G401 (cell line): Measurements from ENCODE around the gene ATP1A2. TPM values are rescaled to one million over a fixed set of nuclear protein-coding genes. Genes with fewer than 3 reads are reported as not detected.

Source experiments
- DNase-seq: peaks from one replicate; pipeline ENCODE4 v3.0.0-alpha.2; 2015; ENCODE audit warnings: low spot score
- in situ Hi-C: cut with HindIII; loops from 2 replicates; pipeline ENCODE4 v1.10.0; 2016; ENCODE audit warnings: low sequenced_read_pairs, mixed read lengths
- total RNA-seq: library from RNA; depleted of rRNA; stranded (reverse); fragments of >200 nt; shearing (Covaris generic); gene quantifications from 2 replicates; pipeline ENCODE4 v1.2.3, GENCODE V29; 2014

ATP1A2 gene
- total RNA-seq, 1 experiment from 2014 or later: not detected

DNA sequence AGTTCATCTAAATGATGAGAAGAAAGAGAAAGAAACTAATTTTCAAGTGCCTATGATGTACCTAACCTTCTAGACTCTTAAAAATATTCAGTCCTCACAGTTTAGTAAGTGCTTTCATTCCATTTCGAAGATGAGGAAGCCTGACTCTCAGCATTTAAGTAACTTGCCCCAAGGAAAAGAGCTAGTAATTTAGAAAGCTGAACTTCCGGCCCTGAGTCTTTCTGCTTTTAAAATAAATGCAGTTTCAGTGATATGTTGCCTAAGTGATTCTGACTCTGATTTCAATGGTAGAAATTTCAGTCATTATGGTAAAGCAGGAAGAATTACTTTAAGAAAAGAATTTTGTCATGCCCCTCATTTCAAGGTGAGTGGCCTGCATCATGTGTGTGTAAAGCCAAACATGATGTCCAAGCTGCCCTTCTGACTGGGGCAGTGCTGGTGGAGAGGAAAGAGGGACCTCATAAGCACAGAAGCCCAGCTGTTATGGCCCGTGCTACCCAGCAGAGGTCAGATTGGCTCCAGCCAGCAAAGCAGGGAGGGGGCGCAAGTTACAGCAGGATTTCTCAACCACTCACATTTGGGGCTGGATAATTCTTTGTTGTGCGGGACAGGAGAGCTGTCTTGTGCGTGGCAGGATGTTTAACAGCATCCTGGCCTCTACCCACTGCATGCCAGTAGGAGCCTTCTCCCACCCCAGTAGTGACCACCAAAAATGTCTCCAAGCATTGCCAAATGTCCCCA lies 46.6 kb downstream of the ATP1A2 start:
- peak; percentile 21 for DNase-seq
- in situ Hi-C loops: no loop called here

DNA sequence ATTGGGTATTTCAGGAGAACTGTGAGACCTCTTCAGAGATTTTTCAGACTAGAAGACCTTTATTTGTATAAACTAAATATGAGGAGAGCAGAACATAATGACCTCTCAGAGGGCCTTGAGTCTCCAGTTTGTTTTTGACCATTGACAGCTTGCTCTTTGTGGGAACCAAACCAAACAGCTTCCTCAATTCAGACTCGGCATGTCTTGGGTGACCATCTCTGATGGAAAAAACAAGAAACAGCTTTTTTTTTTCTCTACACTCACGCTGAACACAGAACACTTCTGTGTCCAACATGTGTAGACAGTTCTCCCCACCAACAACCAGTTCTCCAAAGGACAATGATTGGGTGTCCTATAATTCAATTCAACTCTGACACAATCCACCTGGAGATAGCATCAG lies 47.4 kb downstream of the ATP1A2 start:
- no peak for DNase-seq
- in situ Hi-C loops: no loop called here

DNA sequence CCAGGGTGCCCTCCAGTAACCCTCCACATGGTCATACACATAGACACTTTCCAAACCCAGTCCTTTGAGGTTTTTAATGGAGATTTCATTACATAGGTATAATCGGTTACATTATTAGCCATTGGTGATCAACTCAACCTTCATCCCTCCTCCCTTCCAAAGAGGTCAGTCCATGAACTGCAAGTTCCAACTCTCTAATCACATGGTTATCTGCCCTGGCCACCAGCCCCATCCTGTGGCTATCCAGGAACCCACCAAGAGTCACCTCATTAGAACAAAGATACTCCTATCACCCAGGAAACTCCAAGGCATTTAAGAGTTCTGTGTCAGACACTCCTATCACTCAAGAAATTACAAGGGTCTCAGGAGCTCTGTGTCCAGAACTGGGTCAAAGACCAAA lies 48.1 kb downstream of the ATP1A2 start:
- no peak for DNase-seq
- in situ Hi-C loops: no loop called here

DNA sequence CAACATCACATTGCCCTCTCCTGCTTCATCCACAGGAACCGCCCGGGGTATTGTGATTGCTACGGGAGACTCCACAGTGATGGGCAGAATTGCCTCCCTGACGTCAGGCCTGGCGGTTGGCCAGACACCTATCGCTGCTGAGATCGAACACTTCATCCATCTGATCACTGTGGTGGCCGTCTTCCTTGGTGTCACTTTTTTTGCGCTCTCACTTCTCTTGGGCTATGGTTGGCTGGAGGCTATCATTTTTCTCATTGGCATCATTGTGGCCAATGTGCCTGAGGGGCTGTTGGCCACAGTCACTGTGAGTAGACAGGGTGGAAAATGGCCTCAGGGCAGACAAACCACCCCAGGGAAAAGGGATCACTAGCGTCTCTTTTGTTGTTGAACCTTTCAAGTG lies 48.6 kb downstream of the ATP1A2 start:
- in situ Hi-C loops: no loop called here
- no peak for DNase-seq

DNA sequence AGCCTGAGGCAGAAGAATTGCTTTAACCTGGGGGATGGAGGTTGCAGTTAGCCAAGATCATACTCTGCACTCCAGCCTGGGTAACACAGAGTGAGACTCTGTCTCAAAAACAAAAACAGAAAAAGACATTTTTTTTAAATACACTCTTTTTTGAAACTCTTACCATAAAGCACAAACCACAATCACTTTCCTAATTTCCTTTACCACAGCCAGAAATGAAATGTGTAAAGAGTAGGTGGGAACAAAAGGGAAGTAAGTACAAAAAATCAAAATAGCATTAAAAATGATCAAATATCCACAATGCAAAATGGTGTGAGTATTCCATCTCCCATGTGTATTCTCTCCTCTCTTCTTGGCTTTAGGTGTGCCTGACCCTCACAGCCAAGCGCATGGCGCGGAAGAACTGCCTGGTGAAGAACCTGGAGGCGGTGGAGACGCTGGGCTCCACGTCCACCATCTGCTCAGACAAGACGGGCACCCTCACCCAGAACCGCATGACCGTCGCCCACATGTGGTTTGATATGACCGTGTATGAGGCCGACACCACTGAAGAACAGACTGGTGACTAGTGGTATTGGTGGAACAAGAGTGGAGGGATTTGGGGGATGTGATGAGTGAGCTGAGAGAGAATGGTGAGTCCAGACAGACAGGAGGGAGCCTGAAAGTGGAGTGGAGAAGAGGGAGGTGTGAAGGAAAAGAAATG lies 50.8 kb downstream of the ATP1A2 start:
- DNase-seq: no peak
- in situ Hi-C loops: no loop called here

DNA sequence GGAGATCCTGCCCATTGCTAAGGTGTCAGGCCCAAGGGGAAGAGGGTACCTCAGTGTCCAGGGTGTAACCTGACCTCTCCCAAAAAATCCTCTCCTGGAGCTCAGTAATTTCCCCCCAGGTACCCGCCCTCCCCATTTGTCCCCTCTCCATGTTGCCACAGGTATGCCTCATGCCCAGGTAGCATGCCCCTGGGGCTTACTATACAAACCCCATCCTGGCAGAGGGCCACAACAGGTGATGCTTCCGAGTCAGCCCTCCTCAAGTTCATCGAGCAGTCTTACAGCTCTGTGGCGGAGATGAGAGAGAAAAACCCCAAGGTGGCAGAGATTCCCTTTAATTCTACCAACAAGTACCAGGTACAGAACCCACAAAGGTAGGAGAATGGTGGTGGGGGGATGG lies 51.5 kb downstream of the ATP1A2 start:
- in situ Hi-C loops: no loop called here
- no peak for DNase-seq

DNA sequence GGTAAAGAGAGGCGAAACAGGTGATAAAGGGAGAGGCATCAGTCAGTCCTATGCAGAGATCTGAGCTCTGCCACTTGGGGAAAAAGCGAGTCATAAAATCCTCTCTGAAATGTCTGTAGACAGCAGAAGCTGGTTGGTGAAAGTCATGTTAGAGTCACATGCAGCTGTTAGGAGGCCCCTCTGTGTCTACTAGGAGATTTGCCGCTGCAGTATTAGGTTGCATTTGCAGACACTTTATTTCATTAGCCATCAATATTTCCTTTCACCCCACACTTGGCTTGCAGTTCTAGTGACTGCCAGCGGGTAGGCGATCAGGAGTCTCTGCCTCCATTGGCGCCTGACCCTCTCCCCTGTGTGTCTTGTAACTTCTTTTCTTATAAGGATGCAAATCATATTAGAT lies 52.0 kb downstream of the ATP1A2 start:
- in situ Hi-C loops: no loop called here
- DNase-seq: no peak

DNA sequence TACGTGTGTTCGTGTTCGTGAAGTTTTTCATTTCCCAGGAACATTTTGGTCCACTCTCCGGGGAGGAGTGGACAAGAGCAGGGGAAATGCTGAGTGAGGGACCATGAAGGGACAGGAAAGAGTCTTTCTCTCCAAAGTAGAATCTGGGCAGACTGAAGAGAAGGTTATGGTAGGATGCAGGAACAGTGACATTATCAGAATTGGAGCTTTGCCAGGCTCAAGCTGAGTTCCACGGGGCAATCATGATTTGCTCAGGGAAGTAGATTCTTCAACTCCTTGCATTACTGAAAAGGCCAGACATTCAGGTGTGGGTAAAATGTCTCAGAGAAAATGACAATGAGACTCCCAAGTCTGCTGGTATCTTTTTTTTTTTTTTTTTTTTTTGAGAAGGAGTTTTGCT lies 52.5 kb downstream of the ATP1A2 start:
- in situ Hi-C loops: no loop called here
- peak; percentile 31 for DNase-seq

DNA sequence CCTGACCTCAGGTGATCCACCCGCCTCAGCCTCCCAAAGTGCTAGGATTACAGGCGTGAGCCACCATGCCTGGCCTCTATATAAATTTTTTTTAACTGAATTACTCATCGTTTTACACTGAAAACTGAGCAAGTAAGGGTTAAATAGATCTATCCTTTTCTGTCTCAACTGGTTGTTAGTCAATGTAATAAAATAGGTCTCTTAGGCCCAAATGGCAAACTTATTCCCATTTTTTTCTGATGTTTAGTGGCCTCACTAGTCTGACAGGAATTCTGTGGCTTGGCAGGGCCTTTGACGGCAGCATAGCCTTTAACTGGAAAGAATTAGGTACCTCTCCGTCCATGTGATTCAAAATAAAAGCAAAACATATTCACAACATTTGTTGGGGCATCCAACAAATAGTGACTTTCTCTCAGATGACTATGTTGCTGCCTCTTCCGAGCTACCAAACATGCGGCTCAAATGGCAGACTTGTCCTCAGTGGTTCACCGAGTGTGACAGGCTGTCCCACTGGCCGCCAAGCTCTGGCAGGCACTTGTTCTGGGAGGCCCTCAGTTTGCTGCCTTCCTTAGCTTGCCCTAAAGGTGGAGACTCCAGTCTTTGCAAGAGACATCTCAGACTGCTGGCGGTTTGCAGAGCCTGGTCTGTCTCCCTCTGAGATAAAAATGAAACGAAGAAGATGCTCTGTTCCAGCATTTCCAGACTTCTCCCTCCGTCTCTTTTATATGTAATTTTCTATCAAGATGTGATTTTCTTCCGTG lies 53.2 kb downstream of the ATP1A2 start:
- in situ Hi-C loops: no loop called here
- peak; percentile 83 for DNase-seq

DNA sequence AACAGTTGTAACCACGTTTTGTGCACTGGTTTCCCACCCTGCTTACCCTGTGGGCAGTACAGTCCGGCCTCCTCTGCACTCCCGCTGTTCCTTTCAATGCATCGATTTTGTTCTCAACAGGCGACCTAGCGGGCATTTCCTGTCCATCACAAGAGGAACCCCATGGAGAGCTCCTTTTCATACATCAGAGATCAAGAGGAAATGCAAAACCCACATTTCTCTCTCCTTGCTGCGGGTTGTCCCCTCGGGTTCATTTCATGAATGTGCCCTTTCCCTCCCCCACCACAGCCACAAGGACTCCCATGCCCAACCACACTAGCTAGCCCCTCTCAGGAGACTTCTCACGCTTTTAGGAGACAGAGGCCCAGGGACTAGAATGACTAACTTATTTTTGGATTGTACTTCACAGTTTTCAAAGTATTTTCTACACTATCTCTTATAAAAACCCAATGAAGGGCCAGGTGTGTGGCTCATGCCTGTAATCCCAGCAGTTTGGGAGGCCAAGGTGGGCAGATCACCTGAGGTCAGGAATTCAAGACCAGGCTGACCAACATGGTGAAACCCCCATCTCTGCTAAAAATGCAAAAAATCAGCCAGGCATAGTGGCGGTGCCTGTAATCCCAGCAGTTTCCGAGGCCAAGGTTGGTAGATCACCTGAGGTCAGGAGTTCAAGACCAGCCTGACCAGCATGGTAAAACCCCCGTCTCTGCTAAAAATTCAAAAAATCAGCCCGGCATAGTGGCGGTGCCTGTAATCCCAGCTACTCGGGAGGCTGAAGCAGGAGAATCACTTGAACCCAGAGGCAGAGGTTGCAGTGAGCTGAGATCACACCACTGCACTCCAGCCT lies 54.2 kb downstream of the ATP1A2 start:
- no peak for DNase-seq
- in situ Hi-C loops: no loop called here

DNA sequence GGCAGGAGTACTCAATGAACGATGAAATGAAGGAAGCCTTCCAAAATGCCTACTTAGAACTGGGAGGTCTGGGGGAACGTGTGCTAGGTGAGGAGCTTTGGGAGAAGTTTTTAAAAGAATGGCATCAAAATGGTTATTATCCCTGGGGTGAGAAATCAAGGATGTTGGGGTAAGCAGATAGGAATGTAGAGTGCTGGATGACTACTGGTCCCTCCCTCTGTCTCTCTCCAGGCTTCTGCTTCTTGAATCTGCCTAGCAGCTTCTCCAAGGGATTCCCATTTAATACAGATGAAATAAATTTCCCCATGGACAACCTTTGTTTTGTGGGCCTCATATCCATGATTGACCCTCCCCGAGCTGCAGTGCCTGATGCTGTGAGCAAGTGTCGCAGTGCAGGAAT lies 55.8 kb downstream of the ATP1A2 start:
- no peak for DNase-seq
- in situ Hi-C loops: no loop called here

DNA sequence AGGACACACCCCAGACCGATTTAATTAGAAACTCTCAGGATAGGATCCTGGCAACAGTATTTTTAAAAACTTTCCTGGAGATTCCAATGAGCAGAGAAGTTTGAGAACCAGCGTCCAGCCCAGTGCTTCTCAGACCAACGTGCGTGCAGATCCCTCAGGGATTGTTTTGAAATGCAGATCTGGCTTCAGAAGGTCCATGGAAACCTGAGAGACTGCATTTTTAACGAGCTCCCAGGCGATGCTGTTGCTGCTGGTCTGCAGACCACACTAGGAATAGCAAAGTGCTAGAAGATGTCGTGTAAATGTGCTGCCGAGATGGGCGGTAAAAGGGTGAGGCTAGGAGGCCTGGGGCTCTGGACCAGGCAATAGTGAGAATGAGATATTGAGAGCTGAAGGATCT lies 56.4 kb downstream of the ATP1A2 start:
- no peak for DNase-seq
- in situ Hi-C loops: no loop called here

DNA sequence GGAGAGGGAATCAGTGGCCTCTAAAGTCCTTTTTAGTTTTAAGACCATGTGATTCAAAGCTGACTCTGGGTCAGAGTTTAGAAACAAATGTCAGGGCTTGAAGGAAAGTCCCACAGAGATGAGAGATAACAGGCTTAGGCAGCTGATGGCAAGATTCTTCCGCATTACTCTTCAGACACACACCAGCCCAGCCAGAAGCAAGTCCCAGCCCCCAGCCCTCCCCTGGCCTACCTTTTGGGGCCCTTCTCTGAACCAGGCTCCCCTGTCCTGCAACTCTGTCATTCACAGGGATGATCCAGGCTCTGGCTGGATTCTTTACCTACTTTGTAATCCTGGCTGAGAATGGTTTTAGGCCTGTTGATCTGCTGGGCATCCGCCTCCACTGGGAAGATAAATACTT lies 61.7 kb downstream of the ATP1A2 start:
- in situ Hi-C loops: no loop called here

DNA sequence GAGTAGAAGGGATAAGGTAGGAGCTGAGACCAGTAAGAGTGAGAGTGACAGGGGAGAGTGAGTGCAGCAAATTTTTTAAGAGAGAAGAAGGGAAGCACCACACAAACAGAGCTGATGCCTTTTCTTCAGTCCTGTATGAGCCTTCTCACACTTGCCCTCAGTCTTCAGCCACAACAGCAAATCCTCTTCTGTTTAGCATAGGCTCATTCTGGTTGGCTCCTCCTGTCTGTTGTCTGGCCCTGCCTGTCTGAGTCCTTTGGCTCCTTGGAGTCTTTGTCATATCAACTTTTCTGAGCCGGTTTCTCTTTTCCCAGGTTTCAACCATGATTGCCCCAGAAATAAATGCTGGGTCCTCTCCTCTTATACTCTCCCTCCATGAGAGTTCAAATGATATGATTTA lies 62.1 kb downstream of the ATP1A2 start:
- no peak for DNase-seq
- in situ Hi-C loops: no loop called here

More for the DNA sequence above, 61.7 kb downstream of the ATP1A2 start:
- no peak for DNase-seq

DNA sequence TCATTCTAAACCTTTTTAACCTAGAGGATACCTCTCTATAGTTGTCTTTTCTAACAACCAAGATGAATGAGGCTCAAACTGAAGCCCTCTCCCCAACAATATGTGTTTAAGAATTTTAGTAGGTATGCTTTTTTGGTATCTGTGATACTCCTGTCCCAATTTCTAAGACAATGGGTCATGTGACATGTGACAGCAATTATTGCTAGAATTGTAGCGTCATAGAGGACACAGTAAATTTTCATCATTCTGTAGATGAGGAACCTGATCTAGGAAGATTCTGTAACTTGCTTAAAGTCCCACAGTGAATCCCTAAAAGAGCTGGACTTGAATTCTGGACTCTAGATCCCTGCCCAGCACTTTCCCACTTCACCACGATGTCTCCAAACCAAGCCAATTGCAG lies 63.2 kb downstream of the ATP1A2 start:
- in situ Hi-C loops: no loop called here
- no peak for DNase-seq

DNA sequence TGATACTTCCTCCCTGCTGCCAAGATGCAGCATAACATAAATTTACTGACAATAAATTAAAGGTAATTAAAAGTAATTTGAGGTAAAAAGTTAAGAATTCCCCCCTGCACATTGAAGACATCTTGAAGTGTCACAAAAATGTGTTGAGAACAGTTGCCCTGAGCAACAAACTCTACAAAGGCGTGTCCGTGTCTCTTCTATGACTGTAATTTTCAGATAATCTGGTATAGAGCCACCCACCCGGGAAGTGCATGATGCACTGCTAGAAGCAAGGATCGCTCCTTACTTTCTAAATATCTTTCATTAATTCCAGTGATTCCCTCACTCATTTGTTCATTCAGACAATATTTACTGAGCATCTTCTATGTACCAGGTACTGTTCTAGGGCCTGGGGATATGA lies 63.8 kb downstream of the ATP1A2 start:
- in situ Hi-C loops: no loop called here
- DNase-seq: no peak

DNA sequence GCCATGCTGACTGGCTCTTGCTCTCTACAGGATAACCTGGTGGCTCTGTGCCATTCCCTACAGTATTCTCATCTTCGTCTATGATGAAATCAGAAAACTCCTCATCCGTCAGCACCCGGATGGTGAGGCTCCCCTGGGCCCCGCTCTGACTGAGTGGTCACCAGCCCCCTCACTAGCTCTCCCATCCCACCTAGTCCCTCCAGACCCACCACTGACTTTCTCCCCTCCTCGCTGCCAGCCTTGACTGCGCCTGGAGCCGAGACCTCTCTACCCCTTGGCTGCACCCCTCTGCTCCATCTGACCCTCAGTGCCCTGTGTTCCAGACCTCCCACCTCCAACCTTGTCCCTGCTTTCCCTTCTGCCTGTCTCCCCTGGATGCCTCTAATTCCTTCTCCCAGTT lies 70.7 kb downstream of the ATP1A2 start:
- in situ Hi-C loops: no loop called here
- DNase-seq: peak; percentile 33

DNA sequence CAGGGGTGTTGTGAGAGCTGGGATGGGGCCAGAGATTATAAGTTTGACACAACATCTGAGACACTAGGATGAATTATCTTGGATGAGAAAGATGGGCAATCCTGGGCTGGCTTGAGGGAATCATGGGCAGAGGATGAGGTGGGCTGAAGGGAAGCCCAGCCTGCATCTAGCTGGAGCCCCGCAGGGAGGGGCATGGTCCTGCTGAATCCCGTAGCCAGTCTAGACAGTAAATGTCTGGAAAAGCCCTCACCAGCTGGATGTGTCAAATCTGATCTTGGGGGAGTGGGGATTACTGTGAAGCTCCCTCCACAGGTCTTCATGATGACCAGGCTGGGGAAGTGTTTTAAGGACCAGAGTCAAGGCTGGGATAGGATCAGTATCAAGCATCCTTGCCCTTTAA lies 71.2 kb downstream of the ATP1A2 start:
- in situ Hi-C loops: no loop called here
- no peak for DNase-seq

DNA sequence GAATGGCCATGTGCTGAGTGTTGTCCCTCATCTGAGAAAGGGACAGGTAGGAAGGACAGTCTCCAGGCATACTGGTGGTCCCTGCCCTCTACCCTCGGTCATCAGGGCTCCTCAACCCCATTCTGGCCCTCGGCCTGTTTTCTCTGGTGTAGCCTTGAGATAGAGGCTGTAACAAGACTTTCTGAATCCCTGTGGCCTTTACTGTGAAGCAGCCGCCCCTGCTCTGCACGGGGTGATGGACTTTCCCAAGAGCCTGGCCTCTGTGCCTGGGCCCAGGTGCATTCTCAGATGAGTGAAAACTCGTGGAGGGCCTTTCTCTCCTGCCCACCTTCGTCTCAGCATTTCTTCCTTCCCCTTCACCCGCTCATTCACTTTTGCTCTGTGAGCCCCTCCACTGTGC lies 71.8 kb downstream of the ATP1A2 start:
- DNase-seq: no peak
- in situ Hi-C loops: no loop called here
